IMR-90 (cell line): ENCODE data around the gene SLC6A11. TPM values are rescaled to one million over a fixed set of nuclear protein-coding genes. Genes with fewer than 3 reads are reported as not detected.

Experiments used
- ATAC-seq: fragments of 200-7000 bp; cut with Tn5 transposase; 2 replicates; pipeline ENCODE4 v1.9.1; 2020; ENCODE audit warnings: low read depth, mild to moderate bottlenecking, moderate library complexity
- BruUV-seq: library from RNA; stranded (reverse); fragments of 400-500 nt; replicated peaks from 2 replicates; lab custom pipeline; 2021; lab: Mats Ljungman, UMichigan
- CTCF ChIA-PET: fragments of 300-600 bp; formaldehyde crosslinking; extraction: SDS; loops from one replicate; lab custom pipeline; 2021; ENCODE audit warnings: antibody characterized with exemption; lab: Yijun Ruan, JAX
- POLR2A ChIA-PET: fragments of 300-600 bp; sonication (Branson Sonifier 250); formaldehyde crosslinking; loops from one replicate; lab custom pipeline; 2022; ENCODE audit warnings: antibody characterized with exemption; ENCODE audit not compliant: unreplicated experiment; lab: Charles Lee
- DNase-seq: peaks from one replicate; pipeline ENCODE4 v3.0.0; 2013
- H2AFZ ChIP-seq: replicated peaks from 2 replicates; pipeline ENCODE3; 2013; ENCODE audit warnings: low read length, mild to moderate bottlenecking; ENCODE audit not compliant: poor library complexity
- H2AK5ac ChIP-seq: 2 replicates; pipeline ENCODE4 v1.6.1; 2013; ENCODE audit warnings: low read depth, low read length, inconsistent platforms
- H2AK9ac ChIP-seq: replicated peaks from 2 replicates; pipeline ENCODE3; 2013; ENCODE audit warnings: mild to moderate bottlenecking, low read depth, low read length, moderate library complexity; ENCODE audit not compliant: poor library complexity
- H2BK120ac ChIP-seq: 2 replicates; pipeline ENCODE4 v1.6.1; 2013; ENCODE audit warnings: low read depth, low read length, inconsistent platforms
- H2BK15ac ChIP-seq: 3 replicates; pipeline ENCODE4 v1.6.1; 2013; ENCODE audit warnings: low read depth, low read length, inconsistent platforms
- H2BK20ac ChIP-seq: 2 replicates; pipeline ENCODE4 v1.6.1; 2013; ENCODE audit warnings: low read depth, mild to moderate bottlenecking, inconsistent platforms, low read length, moderate library complexity
- H2BK5ac ChIP-seq: 2 replicates; pipeline ENCODE4 v1.6.1; 2013; ENCODE audit warnings: mild to moderate bottlenecking, low read depth, low read length, inconsistent platforms; ENCODE audit not compliant: poor library complexity, severe bottlenecking
- H3K14ac ChIP-seq: replicated peaks from 2 replicates; pipeline ENCODE4 v1.6.1; 2013; ENCODE audit warnings: low read depth, low read length, inconsistent platforms
- H3K18ac ChIP-seq: 2 replicates; pipeline ENCODE4 v1.6.1; 2013; ENCODE audit warnings: low read depth, low read length, control low read depth
- H3K23ac ChIP-seq: 2 replicates; pipeline ENCODE4 v1.6.1; 2013; ENCODE audit warnings: low read depth, low read length, inconsistent platforms
- H3K27ac ChIP-seq: 2 replicates; pipeline ENCODE4 v1.5.1; 2013; ENCODE audit warnings: mild to moderate bottlenecking, control low read depth, low read length; ENCODE audit not compliant: insufficient read depth
- H3K27me3 ChIP-seq: 2 replicates; pipeline ENCODE4 v1.6.1; 2013; ENCODE audit warnings: low read length; ENCODE audit not compliant: control insufficient read depth, insufficient read depth
- H3K36me3 ChIP-seq: 2 replicates; pipeline ENCODE4 v1.6.1; 2013; ENCODE audit warnings: low read length, mixed read lengths; ENCODE audit not compliant: control insufficient read depth, insufficient read depth
- H3K4ac ChIP-seq: 2 replicates; pipeline ENCODE4 v1.6.1; 2013; ENCODE audit warnings: low read depth, low read length, inconsistent platforms
- H3K4me1 ChIP-seq: 2 replicates; pipeline ENCODE4 v1.6.1; 2013; ENCODE audit warnings: low read length, mixed read lengths; ENCODE audit not compliant: control insufficient read depth, insufficient read depth
- H3K4me2 ChIP-seq: 2 replicates; pipeline ENCODE4 v1.6.1; 2013; ENCODE audit warnings: low read depth, mild to moderate bottlenecking, control low read depth, low read length, moderate library complexity
- H3K4me3 ChIP-seq: 2 replicates; pipeline ENCODE4 v1.5.1; 2013; ENCODE audit warnings: low read depth, mild to moderate bottlenecking, control low read depth, low read length, moderate library complexity; ENCODE audit not compliant: insufficient read depth
- H3K56ac ChIP-seq: 2 replicates; pipeline ENCODE4 v1.6.1; 2013; ENCODE audit warnings: low read length, inconsistent platforms; ENCODE audit not compliant: insufficient read depth; ENCODE audit errors: extremely low read depth
- H3K79me1 ChIP-seq, 2 experiments: 2 replicates each; pipeline ENCODE4 v1.6.1; 2013; ENCODE audit warnings: low read length in 2 of 2, inconsistent platforms in 1 of 2, low read depth in 1 of 2
- H3K9ac ChIP-seq: 2 replicates; pipeline ENCODE4 v1.6.1; 2013; ENCODE audit warnings: low read depth, low read length, control low read depth
- H3K9me1 ChIP-seq: 2 replicates; pipeline ENCODE4 v1.6.1; 2013; ENCODE audit warnings: low read length, inconsistent platforms; ENCODE audit not compliant: insufficient read depth
- H3K9me3 ChIP-seq: 2 replicates; pipeline ENCODE4 v1.6.1; 2013; ENCODE audit warnings: low read length; ENCODE audit not compliant: control insufficient read depth, insufficient read depth
- H4K20me1 ChIP-seq: 2 replicates; pipeline ENCODE4 v1.6.1; 2013; ENCODE audit warnings: low read length, inconsistent platforms; ENCODE audit not compliant: insufficient read depth
- H4K5ac ChIP-seq: 2 replicates; pipeline ENCODE4 v1.6.1; 2013; ENCODE audit warnings: mild to moderate bottlenecking, low read depth, low read length, control low read depth
- H4K8ac ChIP-seq, 2 experiments: 2 replicates each; pipeline ENCODE4 v1.6.1; 2013; ENCODE audit warnings: low read depth in 2 of 2, low read length in 2 of 2, control low read depth in 1 of 2, inconsistent platforms in 1 of 2
- H4K91ac ChIP-seq: 2 replicates; pipeline ENCODE4 v1.6.1; 2013; ENCODE audit warnings: low read depth, low read length, inconsistent platforms; ENCODE audit not compliant: insufficient read depth
- BHLHE40 ChIP-seq: fragments of 150-350 bp; IDR thresholded peaks from 2 replicates; pipeline ENCODE4 v1.6.1; 2016; ENCODE audit warnings: mild to moderate bottlenecking, low read depth, low read length
- CEBPB ChIP-seq: IDR thresholded peaks from 2 replicates; pipeline ENCODE4 v1.6.1; 2012; ENCODE audit warnings: low read depth, low read length, improper control_type of control experiment
- ELK1 ChIP-seq: fragments of 150-350 bp; IDR thresholded peaks from 2 replicates; pipeline ENCODE4 v1.6.1; 2016; ENCODE audit warnings: low read depth, mild to moderate bottlenecking, low read length, moderate library complexity, borderline replicate concordance
- FOS ChIP-seq: fragments of 150-350 bp; IDR thresholded peaks from 2 replicates; pipeline ENCODE4 v1.6.1; 2016; ENCODE audit warnings: low read depth, low read length
- MAFK ChIP-seq: IDR thresholded peaks from 2 replicates; pipeline ENCODE4 v1.6.1; 2012; ENCODE audit warnings: low read depth, low read length, improper control_type of control experiment
- MXI1 ChIP-seq: IDR thresholded peaks from 2 replicates; pipeline ENCODE4 v1.6.1; 2012; ENCODE audit warnings: low read depth, mild to moderate bottlenecking, low read length, moderate library complexity, borderline replicate concordance
- NFE2L2 ChIP-seq: fragments of 150-350 bp; IDR thresholded peaks from 2 replicates; pipeline ENCODE4 v1.6.1; 2016; ENCODE audit warnings: low read depth, mild to moderate bottlenecking, low read length
- POLR2A ChIP-seq: IDR thresholded peaks from 2 replicates; pipeline ENCODE4 v1.6.1; 2012; ENCODE audit warnings: mild to moderate bottlenecking, low read depth, low read length
- RAD21 ChIP-seq: IDR thresholded peaks from 2 replicates; pipeline ENCODE4 v1.6.1; 2012; ENCODE audit warnings: low read length, improper control_type of control experiment
- RCOR1 ChIP-seq: IDR thresholded peaks from 2 replicates; pipeline ENCODE4 v1.6.1; 2012; ENCODE audit warnings: mild to moderate bottlenecking, low read length, improper control_type of control experiment; ENCODE audit not compliant: insufficient replicate concordance
- RFX5 ChIP-seq: IDR thresholded peaks from 2 replicates; pipeline ENCODE4 v1.8.0; 2012; ENCODE audit warnings: low read depth, mild to moderate bottlenecking, low read length, moderate library complexity
- SMC3 ChIP-seq: fragments of 150-350 bp; IDR thresholded peaks from 2 replicates; pipeline ENCODE4 v1.6.1; 2016; ENCODE audit warnings: low read depth, mild to moderate bottlenecking, antibody characterized with exemption, low read length, moderate library complexity
- USF2 ChIP-seq: fragments of 150-350 bp; IDR thresholded peaks from 2 replicates; pipeline ENCODE4 v1.6.1; 2017; ENCODE audit warnings: mild to moderate bottlenecking, antibody characterized with exemption, low read length, low read depth
- WGBS, 2 experiments: methylation state at CpG; one replicate each; pipeline versions ENCODE4 v1.1.5 to v1.1.7; 2013; ENCODE audit warnings: missing lambda C conversion rate in 2 of 2; ENCODE audit not compliant: insufficient read length in 1 of 2; ENCODE audit errors: extremely low coverage in 2 of 2; 5-methylcytosine and 5-hydroxymethylcytosine counted together
- dilution Hi-C: fragments of 300-500 bp; cut with HindIII; formaldehyde crosslinking; loops from one replicate; pipeline ENCODE4 v1.14.3; 2018; ENCODE audit warnings: low sequenced_read_pairs; ENCODE audit not compliant: unreplicated experiment
- in situ Hi-C: fragments of 300-500 bp; cut with MboI; formaldehyde crosslinking; loops from 3 replicates; pipeline ENCODE4 v1.14.3; 2019; ENCODE audit warnings: low sequenced_read_pairs, inconsistent platforms, mixed read lengths
- intact Hi-C: fragments of 100-400 bp; cut with micrococcal nuclease; formaldehyde crosslinking; loops from 2 replicates; pipeline ENCODE4 v1.10.0; 2022
- polyA plus RNA-seq, 3 experiments: library from polyadenylated mRNA; depleted of rRNA; stranded (reverse); fragments of >200 nt; gene quantifications; 2 replicates each; pipeline ENCODE4 v1.2.3, GENCODE V29; 2012; ENCODE audit warnings: low replicate concordance in 1 of 3
- total RNA-seq: library from RNA; depleted of rRNA; stranded (reverse); fragments of >200 nt; gene quantifications from 2 replicates; pipeline ENCODE4 v1.2.3, GENCODE V29; 2012
- TF ChIP-seq, protein P1 (sequence below): conservative IDR thresholded peaks from 2 replicates; pipeline ENCODE4 v1.5.1; 2012; ENCODE audit warnings: mild to moderate bottlenecking, low read depth, low read length, improper control_type of control experiment

Gene SLC6A11
- total and polyA plus RNA-seq, 2 of the 4 experiments (the other 2 are of a cell fraction): not detected

DNA sequence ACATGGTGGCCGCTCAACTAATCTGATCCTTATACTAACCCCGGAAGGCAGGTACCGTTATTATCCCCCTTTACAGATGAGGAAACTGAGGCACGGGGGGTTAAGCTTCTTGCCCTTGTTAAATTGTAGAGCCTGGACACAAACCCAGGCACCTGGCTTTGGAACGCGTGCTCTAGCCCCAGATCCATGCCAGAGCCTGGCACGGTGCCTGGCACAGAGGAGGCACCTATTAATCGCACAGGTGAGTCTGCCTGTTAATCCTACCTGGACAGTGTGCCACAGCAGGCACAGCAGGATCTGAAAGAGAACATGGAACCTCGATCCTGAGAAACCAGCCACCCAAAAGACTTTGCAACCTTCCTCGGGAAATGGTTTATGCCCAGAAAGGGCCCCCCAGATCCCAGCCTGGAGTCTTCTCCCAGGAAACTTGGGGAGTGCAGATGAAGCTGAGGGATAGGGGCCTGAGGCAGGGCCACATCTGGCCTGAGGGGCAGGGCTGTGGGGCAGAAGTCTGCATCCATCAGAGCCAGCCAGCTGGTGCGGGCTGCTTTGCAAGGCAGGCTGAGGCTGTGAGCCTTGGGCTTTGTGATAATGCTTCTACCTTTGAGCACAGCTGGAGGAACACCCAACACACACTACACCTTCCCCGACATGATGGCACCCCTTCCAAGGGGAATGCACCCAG is 121.3 kb downstream of the SLC6A11 start:
- Histone ChIP-seq H4K5ac (no peak overlapping the region), H3K36me3 (no peaks in the 10 kb centered on the region), H3K4me3 (no peak overlapping the region), H2AK5ac (no peak overlapping the region), H3K9me3 (peaks cover 2% of the 10 kb centered on the region; the same call in 1 of the 2 replicates), H3K14ac (no peak overlapping the region), H4K20me1 (no peaks in the 10 kb centered on the region), H2BK5ac (no peak overlapping the region), H3K4me2 (no peak overlapping the region), H3K79me1 (no peaks in the 10 kb centered on the region), H2AFZ (no peak overlapping the region), H3K9me1 (no peaks in the 10 kb centered on the region), H3K9ac (no peak overlapping the region), H3K23ac (no peak overlapping the region), H2BK20ac (no peak overlapping the region), H2BK15ac (no peak overlapping the region), H3K4ac (no peak overlapping the region), H3K18ac (no peak overlapping the region), H3K4me1 (no peaks in the 10 kb centered on the region), H3K27ac (no peak overlapping the region), H3K27me3 (peaks cover 18% of the 10 kb centered on the region), H4K8ac (no peak overlapping the region), H3K56ac (no peak overlapping the region), H2AK9ac (no peak overlapping the region), H4K91ac (no peak overlapping the region), H2BK120ac (no peak overlapping the region)
- dilution Hi-C loops (no loop called here), in situ Hi-C loops (no loop called here), intact Hi-C loops (no loop called here)
- 44% methylated on average over 7 of the region's 12 CpGs; no CpG with 5 or more reads in 1 of the 2 experiments for WGBS, 2 experiments
- no TSS peak for BruUV-seq
- TF ChIP-seq USF2 (no peak), BHLHE40 (no peak), ELK1 (no peak), POLR2A (no peak), RCOR1 (no peak), MAFK (no peak), CEBPB (no peak), RAD21 (no peak), FOS (no peak), NFE2L2 (no peak), RFX5 (no peak), SMC3 (no peak), MXI1 (no peak)
- TF ChIP-seq, protein P1, sequence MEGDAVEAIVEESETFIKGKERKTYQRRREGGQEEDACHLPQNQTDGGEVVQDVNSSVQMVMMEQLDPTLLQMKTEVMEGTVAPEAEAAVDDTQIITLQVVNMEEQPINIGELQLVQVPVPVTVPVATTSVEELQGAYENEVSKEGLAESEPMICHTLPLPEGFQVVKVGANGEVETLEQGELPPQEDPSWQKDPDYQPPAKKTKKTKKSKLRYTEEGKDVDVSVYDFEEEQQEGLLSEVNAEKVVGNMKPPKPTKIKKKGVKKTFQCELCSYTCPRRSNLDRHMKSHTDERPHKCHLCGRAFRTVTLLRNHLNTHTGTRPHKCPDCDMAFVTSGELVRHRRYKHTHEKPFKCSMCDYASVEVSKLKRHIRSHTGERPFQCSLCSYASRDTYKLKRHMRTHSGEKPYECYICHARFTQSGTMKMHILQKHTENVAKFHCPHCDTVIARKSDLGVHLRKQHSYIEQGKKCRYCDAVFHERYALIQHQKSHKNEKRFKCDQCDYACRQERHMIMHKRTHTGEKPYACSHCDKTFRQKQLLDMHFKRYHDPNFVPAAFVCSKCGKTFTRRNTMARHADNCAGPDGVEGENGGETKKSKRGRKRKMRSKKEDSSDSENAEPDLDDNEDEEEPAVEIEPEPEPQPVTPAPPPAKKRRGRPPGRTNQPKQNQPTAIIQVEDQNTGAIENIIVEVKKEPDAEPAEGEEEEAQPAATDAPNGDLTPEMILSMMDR: no peak
- POLR2A ChIA-PET: no interaction called here
- DNase-seq (no peak), ATAC-seq (no peak)
- CTCF ChIA-PET: no interaction called here
